GM20000 (cell line): ENCODE data around the gene TTLL10.

Source experiments
- DNase-seq: peaks from one replicate; pipeline ENCODE4 v3.0.0; 2012; ENCODE audit warnings: low spot score
- TF ChIP-seq, protein P1 (sequence below): IDR thresholded peaks from 2 replicates; pipeline ENCODE4 v1.5.1; 2012; ENCODE audit warnings: mild to moderate bottlenecking, control low read depth; ENCODE audit errors: extremely low read depth, missing control alignments

Gene TTLL10

DNA sequence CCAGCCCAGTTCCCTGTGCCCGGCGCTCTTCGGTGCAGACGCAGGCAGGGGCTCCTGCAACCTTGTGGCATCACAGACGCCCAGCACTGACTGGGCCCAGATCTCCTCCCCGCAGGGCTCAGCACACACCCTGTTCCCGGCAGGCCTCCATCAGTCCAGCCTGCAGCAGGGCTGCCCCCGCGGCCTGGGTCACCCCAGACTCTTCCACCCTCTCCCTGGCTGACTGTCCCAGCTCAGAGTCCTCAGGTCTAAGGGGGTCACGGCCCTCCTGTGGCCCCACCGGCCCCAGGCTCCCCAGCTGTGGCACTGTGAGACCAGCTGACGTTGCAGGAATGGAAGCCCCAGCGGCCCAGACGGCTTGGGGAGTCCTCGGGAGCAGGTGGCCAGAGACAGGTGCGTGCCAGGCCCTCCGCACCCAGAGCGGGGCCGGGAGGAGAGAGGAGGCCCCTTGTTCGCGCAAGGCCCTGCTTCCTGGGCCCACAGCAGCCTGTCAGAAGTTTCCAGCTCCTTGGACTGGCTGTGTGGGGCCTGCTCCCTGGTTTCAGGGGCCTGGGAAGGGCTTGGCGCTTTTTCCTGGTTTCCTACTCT, 62.6 kb downstream of the TTLL10 start:
- TF ChIP-seq, protein P1, sequence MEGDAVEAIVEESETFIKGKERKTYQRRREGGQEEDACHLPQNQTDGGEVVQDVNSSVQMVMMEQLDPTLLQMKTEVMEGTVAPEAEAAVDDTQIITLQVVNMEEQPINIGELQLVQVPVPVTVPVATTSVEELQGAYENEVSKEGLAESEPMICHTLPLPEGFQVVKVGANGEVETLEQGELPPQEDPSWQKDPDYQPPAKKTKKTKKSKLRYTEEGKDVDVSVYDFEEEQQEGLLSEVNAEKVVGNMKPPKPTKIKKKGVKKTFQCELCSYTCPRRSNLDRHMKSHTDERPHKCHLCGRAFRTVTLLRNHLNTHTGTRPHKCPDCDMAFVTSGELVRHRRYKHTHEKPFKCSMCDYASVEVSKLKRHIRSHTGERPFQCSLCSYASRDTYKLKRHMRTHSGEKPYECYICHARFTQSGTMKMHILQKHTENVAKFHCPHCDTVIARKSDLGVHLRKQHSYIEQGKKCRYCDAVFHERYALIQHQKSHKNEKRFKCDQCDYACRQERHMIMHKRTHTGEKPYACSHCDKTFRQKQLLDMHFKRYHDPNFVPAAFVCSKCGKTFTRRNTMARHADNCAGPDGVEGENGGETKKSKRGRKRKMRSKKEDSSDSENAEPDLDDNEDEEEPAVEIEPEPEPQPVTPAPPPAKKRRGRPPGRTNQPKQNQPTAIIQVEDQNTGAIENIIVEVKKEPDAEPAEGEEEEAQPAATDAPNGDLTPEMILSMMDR: no peak
- DNase-seq: no peak

DNA sequence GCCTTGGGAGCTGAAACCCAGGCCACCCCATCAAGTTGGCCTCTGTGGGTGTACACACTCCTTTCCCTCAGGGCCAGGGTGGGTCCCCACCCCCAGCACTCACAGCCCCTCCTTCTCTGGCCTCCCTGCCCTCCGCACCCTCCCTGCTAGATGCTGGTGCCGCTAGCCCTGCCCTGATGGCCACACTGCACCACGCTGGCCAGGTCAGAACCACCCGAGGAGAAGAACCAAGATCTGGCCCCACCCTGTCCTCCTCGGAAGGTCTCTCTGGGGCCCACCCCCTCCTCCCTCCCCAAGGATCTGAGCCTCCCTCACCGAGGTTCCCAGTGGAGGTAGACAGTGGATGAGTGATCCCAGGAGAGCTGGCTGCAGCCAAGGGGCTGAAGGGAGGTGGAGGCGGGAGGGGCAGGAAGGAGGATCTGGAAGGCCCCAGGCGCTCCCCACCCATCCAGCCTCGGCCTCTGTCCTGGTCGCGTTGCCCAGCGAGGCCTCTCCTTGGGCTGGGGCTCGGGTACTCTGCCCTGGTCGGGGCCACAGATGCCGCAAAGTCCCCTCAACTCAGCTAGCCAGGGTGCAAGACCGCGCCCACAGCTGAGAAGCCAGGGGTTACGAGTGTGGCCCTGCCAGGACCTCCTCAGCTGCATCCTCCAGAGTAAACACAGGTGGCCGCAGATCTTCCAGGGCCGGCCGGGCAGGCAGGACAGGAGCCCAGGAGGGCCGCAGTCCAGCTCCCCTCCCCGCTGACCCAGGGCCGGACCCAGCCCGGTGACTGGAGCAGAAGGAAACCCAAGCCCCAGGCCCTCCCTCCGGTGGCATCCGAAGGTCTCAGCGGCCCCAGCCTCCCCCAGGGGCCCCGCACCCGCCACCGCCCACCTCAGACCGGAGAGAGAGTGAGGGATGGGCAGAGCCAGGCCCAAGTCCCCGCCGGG, 63.5 kb downstream of the TTLL10 start:
- no peak for DNase-seq
- TF ChIP-seq, protein P1: no peak

DNA sequence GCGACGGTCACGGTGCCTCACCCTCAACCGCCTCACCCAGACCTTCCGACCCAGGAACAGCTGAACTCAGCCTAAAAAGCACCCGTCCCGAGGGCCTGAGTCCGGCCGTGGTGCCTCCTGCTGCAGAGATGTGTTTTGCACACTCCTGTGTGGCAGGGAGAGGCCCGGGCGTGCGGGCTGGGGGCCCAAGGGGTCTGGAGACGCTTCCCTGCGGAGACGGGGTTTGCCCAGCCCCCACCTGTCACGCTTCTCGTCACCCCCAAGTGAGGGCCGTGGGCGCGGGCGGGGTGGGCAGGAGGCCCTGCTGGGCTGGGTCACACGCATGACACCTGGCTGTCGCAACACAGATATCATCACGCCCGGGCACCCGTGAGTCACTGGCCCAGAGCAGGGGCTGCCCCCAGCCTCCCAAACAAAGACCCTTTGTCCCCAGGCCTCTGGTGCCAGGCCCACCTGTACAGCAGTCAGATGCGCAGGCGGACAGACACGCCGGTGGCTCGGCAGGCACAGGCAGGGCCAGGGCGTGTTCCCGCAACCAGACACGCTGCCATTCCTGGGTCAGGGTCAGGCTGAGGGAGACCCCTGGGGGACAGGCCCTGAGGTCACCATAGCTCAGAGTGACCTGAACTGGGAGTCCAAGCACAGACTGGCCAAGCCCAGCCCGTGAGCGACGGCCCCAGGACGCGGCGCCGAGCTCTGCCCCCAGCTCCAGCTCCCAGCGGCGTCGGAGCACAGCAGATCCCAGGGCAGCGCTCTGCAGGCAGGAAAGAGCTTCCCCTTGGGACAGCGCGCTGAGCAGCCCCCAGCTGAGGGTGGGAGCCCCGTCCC, 64.4 kb downstream of the TTLL10 start:
- DNase-seq: peak; percentile 65
- TF ChIP-seq, protein P1: no peak

DNA sequence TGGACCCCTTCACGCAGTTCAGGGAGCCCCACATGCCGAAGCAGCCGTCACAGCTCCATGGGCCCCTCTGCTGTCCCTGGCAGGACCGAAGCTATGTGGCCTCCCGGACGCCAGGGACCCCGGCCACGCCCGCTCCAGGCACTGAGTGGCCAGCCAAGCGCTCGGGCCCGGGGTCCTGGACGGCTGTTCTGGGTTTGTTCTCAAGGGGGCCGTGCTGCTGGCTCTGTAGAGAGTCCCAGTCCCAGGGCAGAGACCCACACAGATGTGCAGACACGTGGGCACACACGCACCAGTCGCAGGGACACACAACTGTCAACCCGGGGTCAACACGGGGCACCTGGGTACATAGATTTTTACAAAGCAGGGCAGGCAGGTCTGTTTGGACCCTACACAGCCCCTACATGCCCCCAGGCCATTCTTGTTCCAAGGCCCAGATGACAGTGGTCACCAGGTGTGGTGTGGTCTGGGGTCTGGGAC, 65.1 kb downstream of the TTLL10 start:
- TF ChIP-seq, protein P1: no peak
- no peak for DNase-seq

DNA sequence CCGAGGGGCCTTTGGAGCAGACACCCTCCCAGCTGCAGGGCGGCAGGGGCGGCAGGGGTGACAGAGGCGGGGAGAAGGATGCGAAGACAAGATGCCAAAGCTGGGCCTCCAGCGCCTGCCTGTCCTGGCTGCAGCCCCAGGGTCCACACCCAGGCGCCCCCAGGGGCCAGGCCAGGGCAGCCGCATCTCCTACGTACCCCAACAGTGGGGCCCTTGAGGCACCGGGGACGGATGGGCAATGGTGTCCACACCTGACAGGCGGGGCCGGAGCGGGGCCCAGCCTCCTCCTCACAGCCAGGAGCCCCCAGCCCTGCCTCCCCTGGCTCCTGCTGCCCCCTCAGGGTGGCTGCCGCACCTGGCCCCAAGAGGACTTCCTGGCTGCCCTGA, 65.5 kb downstream of the TTLL10 start:
- no peak for DNase-seq
- TF ChIP-seq, protein P1: no peak

DNA sequence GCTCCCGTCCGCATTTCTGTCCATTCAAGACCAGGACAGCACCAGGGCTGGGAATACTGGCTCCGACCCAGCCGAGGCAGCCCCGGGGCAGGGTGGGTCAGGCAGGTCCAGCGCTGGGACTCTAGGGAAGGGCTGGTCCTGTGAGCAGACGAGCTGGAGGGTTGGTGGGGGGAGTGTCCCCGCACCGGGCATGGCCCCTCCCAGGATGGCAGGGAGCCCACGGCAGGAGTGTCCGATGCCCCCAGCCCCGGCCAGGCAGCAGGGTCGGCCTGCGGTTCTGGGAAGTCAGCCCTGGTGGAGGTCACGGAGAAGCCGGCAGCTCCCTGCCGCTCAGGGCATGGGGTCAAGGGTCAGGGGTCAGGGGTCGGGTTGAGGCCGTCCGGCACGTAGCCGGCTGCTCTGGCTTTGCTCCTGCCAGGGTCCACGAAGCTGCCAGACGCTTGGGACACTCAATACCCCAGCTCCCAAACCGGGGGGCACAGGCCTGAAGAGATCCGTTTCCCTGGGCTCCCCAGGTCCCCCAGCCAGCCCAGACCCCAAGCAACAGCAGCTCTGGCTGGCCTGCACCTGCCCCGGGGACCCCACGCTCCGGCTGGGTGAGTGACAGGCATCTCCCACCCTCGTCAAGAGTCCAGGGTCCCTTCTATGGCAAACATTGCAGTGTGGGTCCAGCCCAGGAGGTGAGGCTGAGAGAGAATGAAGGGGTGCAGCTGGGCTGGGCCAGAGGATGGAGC, 66.1 kb downstream of the TTLL10 start:
- TF ChIP-seq, protein P1: no peak

More for the DNA sequence above, 66.1 kb downstream of the TTLL10 start:
- DNase-seq: no peak
